OCI-M2 (cell line): ENCODE results near the gene PRR22.

Experiments used
- DNase-seq: peaks from one replicate; lab custom pipeline; 2025; ENCODE audit not compliant: unreplicated experiment; lab: John Stamatoyannopoulos, UW

PRR22 gene

DNA sequence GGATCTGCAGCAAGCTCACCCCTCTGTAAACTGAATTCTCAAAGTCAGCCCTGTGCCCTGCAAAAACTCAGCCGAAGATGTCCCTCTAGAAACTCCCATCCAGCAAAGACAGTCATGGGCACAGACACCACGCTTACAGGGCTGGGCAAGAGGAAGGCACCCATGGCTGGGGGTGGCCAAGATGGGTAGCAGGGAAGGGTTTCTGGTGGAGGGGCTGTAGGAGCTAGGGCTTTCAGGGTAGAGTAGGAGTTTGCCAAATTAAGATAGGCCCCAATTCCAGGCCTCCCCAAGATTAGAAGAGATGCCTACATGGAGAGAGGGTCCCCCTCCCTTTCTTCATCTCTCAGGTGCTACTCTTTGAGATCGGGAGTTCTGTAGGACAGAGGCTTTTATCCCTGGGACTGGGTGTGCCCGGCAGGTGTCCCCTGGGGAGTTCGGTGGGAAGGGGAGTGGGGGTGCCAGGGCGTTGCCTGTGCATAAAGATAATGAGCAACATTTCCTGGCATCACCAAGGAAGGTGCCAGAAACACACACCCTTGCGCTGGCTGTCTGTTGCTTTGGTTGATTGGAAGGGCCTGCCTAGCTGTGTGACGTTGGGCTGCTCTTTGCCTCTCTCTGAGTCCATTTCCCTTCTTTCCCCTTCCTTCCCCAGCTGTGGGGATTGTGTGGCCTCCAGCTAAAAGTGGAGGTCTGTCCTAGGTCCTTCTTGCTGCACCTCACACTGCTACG lies 29.7 kb upstream of the PRR22 start:
- no peak for DNase-seq

- DNase-seq: no peak
These were observed 26.6 kb upstream of the PRR22 start for GRCh38 chr19:5811117-5811516.

GRCh38 chr19:5809469-5809868 lies 24.9 kb upstream of the PRR22 start:
- no peak for DNase-seq

- no peak for DNase-seq
These were observed 24.5 kb upstream of the PRR22 start for GRCh38 chr19:5809053-5809452.

- DNase-seq: no peak
These were observed 23.7 kb upstream of the PRR22 start for GRCh38 chr19:5808120-5808816.

DNA sequence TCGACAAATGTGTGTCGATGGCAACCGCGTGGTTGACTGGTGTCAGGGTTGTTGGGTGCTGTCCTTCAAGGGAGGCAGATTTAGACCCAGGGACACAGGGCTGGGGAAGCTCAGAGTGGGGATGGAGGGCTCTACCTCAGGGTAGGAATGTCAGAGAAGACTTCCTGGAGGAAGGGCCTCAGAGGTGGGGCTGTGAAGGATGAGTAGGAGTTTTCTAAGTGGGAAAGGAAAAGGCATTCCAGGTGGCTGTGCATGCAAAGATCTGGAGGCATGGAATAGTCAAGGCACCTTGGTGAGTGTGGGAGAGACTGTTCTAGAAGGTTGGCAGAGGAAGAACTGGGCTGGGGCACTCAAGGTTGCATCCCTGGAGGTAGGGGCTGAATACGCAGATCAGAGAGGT lies 22.4 kb upstream of the PRR22 start:
- no peak for DNase-seq

GRCh38 chr19:5806133-5806489 lies 21.6 kb upstream of the PRR22 start:
- no peak for DNase-seq

GRCh38 chr19:5805462-5806132 lies 21.1 kb upstream of the PRR22 start:
- DNase-seq: peak; percentile 1

DNA sequence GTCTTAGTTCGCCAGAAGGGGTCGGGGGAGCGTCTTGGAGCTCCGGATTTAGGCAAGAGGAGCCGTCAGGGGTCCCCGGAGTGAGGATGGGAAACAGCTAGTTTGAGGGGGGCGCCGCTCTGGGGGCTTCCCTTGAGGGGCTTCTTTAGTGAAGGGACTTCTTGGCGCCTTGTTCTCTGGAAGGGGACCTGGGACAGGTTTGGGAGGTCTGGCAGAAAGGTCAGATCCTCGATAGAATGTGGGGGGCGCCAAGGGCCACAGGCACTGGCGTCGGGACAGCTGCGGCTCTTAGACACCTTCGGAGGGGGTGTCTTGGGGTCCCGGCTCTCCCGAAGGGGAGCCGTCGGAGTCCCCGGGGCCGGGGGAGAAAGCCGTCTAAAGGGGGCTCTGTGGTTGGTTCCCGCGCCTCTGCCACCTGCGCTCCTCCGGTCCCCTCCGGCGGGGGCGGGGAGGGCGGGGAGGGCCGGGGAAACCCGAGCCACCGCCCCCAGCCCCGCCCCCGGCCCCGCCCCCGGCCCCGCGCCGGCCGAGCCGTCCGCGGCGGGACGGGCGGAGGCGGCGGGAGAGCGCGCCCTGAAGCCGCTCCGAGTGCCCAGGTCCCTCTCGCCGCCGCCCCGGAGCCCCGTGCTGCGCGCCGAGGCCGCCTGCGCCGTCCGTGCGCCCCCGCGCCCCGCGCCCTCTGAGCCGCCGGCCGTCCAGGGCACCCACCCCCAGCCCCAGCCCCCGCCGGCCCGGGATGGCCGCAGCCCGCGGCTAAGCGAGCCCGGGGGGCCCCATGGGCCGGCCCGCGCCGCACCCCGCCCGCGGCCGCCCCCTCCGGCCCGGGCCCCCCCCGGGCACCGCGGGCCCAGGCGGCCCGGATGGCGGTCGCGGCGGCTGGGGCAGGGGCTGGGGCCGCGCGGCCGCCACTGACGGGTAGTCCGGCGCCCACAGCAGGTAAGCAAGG lies 20.2 kb upstream of the PRR22 start, which contains the start of gene NRTN:
TSS of gene NRTN (plus strand) at position 552 of the 946 bp plus-strand sequence. CDS start 19,099 bp downstream, outside the sequence.
- DNase-seq: no peak

DNA sequence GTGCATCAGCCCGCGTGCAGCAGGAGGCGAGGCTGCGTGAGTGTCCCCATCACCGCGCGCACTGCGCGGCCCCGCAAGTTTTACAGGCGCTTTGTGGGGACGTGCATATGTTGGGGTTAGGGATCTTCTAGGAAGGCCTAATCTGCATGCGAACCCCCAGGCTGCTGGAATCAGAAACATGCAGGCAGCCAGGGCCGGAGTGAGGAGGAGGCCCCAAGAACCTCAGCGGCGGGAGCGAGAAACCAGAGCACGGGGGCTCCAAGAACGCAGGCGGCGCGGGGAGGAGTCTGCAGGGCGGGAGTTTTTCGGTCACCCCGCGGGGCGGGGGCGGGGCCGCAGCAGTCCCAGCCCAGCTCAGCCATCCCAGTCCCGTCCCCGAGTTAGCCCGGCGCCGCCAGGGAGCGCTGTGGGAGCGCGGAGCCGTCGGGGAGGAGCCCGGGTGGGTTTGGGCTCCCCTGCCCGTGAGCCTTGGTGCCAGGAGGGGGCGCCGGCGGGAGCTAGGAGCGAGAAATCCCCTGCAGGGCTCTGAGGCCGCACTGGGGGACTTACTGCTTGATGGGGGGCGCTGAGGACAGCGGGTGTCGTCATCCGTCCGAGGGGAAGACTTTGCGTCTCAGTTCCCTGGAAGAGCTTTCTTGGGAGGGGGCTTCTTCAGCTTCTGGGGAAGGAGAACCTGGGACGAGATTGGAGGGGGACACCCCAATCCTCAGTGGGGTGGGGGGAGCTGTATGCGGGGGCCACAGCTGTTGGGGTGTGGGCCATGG lies 19.4 kb upstream of the PRR22 start:
- DNase-seq: peak; percentile 2

DNA sequence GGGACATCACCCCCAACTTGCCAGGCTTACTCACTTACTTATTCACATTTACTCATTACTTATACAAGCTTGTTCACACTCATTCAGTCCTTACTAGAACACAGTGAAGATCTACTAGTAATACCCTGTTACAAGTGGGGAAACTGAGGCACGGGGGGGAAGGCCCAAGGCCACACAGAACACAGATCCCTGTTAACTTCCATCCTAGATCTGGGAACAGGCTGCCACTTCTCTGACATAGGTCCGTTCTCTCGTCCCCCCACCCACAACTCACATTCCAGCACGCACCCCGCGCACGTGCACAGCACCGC lies 18.9 kb upstream of the PRR22 start:
- no peak for DNase-seq

DNA sequence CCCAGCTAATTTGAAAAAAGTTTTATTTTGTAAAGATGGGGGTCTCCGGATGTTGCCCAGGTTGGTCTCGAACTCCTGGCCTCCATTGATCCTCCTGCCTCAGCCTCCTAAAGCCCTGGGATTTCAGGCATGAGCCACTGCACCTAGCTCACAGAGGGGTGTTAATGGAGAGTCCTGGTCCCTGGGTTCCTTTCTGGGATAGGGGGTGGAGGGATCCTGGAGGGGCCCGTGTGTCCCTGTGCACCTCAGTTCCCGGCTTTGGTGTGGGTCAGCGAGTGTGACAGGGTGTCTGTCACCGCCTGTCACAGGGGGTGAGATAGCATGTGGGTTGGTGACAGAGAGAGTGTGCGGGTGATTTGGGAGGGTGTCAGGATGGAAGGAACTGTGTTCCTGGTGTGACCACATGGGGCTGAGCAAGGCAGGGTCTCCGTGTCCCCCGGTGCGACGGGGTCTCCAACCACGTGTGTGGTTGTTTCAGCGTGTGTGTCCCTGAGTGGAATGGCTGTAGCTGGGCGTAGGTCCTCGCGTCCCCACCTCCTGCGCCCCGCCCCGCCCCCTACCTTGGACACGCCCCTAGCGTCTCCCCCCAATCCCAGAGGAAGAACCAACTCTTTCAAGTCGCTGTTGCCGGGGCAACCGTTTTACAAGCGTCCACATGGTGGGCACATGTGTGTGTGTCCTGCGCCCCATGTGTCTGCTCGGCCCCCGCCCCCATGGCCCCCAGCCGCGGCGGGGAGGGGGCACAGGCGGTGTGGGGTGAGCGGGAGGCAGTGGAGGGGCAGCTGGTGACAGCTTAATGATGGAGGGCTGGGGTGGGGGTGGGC lies 17.5 kb upstream of the PRR22 start:
- no peak for DNase-seq

- DNase-seq: no peak
These were observed 16.1 kb upstream of the PRR22 start for GRCh38 chr19:5800361-5801270.

GRCh38 chr19:5799247-5800241 lies 15.0 kb upstream of the PRR22 start:
- no peak for DNase-seq

GRCh38 chr19:5798244-5798643 lies 13.7 kb upstream of the PRR22 start:
- DNase-seq: no peak

GRCh38 chr19:5795382-5795919 lies 10.9 kb upstream of the PRR22 start:
- DNase-seq: no peak

DNA sequence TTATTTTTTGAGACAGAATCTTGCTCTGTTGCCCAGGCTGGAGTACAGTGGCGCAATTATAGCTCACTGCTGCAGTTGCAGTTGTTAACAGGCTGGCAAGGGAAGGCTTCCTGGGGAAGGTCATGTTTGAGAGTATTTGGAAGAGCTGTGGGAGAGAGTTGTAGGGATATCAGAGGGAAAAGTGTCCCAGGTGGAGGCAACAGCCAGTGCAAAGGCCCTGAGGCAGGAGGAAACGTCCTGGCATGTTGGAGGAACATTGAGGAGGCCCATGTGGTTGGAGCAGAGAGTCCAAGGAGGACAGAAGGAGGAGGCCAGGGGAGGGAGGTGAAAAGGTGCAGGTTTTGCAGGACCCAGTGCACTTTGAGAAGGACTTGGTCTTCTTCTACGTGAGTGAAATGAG lies 8.6 kb upstream of the PRR22 start:
- no peak for DNase-seq
